HCT116 (cell line): Measurements from ENCODE around the gene C14orf180.

ENCODE experiments used
- CTCF ChIP-seq, 3 experiments: fragments of 200-600 bp in 1 of 3; sonication (generic) in 1 of 3; IDR thresholded peaks in 2 of 3; conservative IDR thresholded peaks in 1 of 3; 2 replicates each; pipeline ENCODE4 v1.5.1; 2012 to 2017; ENCODE audit warnings: low read depth in 2 of 3, low read length in 2 of 3, antibody characterized with exemption in 1 of 3, borderline replicate concordance in 1 of 3, control low read depth in 1 of 3, mild to moderate bottlenecking in 1 of 3, mixed read lengths in 1 of 3, mixed run types in 1 of 3, moderate library complexity in 1 of 3; ENCODE audit not compliant: insufficient read depth in 1 of 3
- EZH2 ChIP-seq: fragments of 200-600 bp; sonication (generic); IDR thresholded peaks from 2 replicates; pipeline ENCODE4 v1.6.1; 2017; ENCODE audit warnings: antibody characterized with exemption, mixed run types

DNA sequence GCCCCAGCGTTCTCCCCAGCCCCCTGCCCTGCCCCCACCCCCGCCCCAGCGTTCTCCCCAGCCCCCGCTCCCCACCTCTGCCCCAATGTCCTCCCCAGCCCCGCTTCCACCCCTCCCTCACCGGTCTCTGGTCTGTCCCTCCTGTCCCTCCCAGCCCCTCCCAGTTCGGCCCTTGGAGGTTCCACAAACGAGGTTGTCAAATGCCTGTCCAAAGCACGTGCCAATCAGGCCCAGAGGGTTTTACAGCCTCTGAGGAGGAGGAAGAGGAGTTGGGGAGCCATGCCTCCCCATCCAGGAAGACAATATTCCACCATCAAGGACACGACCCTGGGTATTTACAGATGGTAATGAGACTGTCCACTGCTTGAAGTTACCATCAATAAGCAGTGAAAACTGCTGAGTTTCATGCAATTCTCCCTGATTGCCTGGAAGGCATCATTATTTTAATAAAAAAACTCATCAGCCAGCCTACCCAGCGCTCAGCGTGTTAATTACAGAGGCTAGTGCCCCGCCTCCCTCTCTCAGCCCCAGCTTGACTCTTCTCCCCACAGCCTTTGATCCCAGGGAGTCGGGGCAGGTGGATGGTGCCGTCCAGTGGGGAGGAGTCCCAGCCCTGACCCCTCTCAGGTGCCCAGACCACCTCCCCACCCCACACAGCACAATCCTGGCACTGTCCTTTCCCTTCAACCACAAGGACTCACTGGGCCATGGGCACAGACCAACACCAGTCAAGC is 30.6 kb upstream of the C14orf180 start:
- TF ChIP-seq EZH2 (no peak), CTCF (IDR thresholded peaks at IDR 0.05 in 2 of 3, conservative IDR thresholded peaks at IDR 0.05 in 1 of 3; ENCODE audit: borderline replicate concordance in 1 of 3, insufficient read depth in 1 of 3, low read depth in 2 of 3, low read length in 2 of 3) (no peak)
